Measurements from ENCODE around the gene PNMT.

DNA sequence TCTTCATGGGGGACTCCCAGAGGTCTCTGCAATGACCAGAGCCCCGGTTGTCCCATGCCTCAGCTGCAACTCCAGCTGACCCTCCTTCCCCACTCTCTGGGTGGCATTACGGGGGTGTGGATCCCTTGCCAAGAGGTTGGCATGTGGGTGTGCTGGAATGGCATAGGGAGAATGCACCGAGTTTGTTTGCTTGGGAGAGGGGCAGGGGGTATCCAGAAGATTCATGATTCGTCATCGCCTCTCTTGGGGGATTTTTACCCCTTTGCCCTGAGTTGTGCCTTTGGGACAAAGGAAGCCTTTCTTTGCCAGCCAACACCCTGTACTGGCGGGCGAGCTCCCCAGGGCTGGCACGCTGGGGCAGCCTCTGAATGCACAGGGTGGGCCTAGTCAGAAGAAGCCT lies 38.1 kb downstream of the PNMT start:
- TF ChIP-seq, protein P1, sequence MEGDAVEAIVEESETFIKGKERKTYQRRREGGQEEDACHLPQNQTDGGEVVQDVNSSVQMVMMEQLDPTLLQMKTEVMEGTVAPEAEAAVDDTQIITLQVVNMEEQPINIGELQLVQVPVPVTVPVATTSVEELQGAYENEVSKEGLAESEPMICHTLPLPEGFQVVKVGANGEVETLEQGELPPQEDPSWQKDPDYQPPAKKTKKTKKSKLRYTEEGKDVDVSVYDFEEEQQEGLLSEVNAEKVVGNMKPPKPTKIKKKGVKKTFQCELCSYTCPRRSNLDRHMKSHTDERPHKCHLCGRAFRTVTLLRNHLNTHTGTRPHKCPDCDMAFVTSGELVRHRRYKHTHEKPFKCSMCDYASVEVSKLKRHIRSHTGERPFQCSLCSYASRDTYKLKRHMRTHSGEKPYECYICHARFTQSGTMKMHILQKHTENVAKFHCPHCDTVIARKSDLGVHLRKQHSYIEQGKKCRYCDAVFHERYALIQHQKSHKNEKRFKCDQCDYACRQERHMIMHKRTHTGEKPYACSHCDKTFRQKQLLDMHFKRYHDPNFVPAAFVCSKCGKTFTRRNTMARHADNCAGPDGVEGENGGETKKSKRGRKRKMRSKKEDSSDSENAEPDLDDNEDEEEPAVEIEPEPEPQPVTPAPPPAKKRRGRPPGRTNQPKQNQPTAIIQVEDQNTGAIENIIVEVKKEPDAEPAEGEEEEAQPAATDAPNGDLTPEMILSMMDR (conservative IDR thresholded peaks at IDR 0.05 in 1 of 2, IDR thresholded peaks at IDR 0.05 in 1 of 2; ENCODE audit: extremely low read depth in 1 of 2, insufficient read depth in 1 of 2, low read depth in 1 of 2, low read length in 2 of 2), result no peak
- TF ChIP-seq EZH2 (IDR thresholded peaks at IDR 0.05; ENCODE audit: borderline replicate concordance, low read length), result no peak
